Ascending aorta (tissue), 2 donors: ENCODE results near the gene SDF4. TPM values are rescaled to one million over a fixed set of nuclear protein-coding genes. Genes with fewer than 3 reads are reported as not detected.

Source experiments
- DNase-seq, 2 donors: peaks; one replicate each; pipeline ENCODE4 v3.0.0-alpha.2; 2019; ENCODE audit warnings: low spot score in 2 of 2
- H3K27ac ChIP-seq, 2 donors: fragments of 200-600 bp; sonication (generic); one replicate each; pipeline ENCODE4 v1.5.1; 2016 to 2017; ENCODE audit warnings: mild to moderate bottlenecking in 1 of 2
- H3K27me3 ChIP-seq: fragments of 200-600 bp; sonication (generic); one replicate; pipeline ENCODE4 v1.5.1; 2017
- H3K36me3 ChIP-seq, 2 donors: fragments of 200-600 bp; sonication (generic); one replicate each; pipeline ENCODE4 v1.5.1; 2016
- H3K4me1 ChIP-seq, 2 donors: fragments of 200-600 bp; sonication (generic); one replicate each; pipeline ENCODE4 v1.5.1; 2016 to 2017; ENCODE audit warnings: mild to moderate bottlenecking in 1 of 2
- H3K4me3 ChIP-seq, 2 donors: fragments of 200-600 bp; sonication (generic); one replicate each; pipeline ENCODE4 v1.5.1; 2016 to 2017; ENCODE audit warnings: mild to moderate bottlenecking in 1 of 2
- H3K9me3 ChIP-seq, 2 donors: fragments of 200-600 bp; sonication (generic); one replicate each; pipeline ENCODE4 v1.5.1; 2016
- CTCF ChIP-seq, 3 experiments: fragments of 200-600 bp in 2 of 3; fragments of 450-650 bp in 1 of 3; sonication (generic) in 2 of 3; IDR thresholded peaks; one replicate each; pipeline ENCODE4 v1.5.1; 2016 to 2019; ENCODE audit warnings: antibody characterized with exemption in 3 of 3, mild to moderate bottlenecking in 1 of 3, moderate library complexity in 1 of 3
- intact Hi-C: fragments of 100-400 bp; cut with DNase I; formaldehyde crosslinking; loops from one replicate; pipeline ENCODE4 v1.15.1; 2023
- total RNA-seq: library from RNA; depleted of rRNA; stranded (reverse); fragments of >200 nt; gene quantifications from one replicate; pipeline ENCODE4 v1.1.0, GENCODE V29; 2016

The SDF4 gene
- total RNA-seq, 1 donor from 2014 or later, result 223 TPM

DNA sequence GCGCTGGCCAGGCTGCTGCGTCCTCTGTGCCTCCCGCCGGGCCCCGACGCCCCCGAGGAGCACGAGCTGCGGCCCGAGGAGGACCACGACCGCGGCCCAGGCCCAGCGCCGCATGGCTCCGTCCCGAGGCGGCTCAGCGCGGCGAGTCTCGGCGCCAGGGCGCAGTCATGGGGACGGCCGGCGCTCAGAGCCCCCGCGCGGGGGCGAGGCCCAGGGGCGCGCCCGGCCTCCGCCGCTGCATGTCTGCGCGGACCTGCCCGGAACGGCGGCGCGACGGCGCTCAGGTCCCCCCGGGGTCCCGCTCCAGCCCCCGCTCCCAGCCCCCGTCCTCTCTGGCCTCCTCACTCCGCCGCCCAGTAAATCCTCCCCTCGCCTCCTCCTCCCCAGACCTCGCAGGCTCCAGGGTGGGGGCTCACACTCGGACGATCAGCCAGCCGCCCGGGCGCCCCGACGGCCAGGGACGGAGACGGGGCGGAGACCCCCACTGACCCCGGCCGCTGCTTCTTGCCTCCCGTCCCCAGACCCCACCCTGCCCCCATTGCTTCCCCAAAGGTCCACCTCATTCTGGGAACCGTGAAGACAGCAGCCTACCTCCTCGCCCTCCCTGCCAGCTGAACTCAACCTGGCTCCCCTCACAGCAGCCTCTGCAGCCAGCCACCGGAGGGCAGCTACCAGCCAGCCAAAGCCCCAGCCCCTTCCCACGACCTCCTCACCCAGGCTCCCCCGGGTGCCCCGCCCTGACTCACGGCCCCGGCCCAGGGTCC, 15.0 kb upstream of the SDF4 start, which contains the start of gene C1QTNF12:
Gene C1QTNF12 (minus strand): TSS at position 146 of the 764 bp plus-strand sequence. CDS start 32 bp downstream, at position 114.
- intact Hi-C loops, result no loop called here
- H3K27ac ChIP-seq, result no peak within 1 kb of the TSS

GRCh38 chr1:1245817-1246576, 14.2 kb upstream of the SDF4 start:
- intact Hi-C loops, result no loop called here
- H3K4me3 ChIP-seq, result no peak overlapping the region

More for the DNA sequence above, 15.0 kb upstream of the SDF4 start, which contains the start of gene C1QTNF12:
- H3K4me1 ChIP-seq, result peaks cover 0 to 3% of the 10 kb centered on the region in 2 donors
- DNase-seq, result no peak
- H3K36me3 ChIP-seq, result no peaks in the 10 kb centered on the region
- no peak within 1 kb of the TSS for H3K4me3 ChIP-seq
- no peak for TF ChIP-seq CTCF (IDR thresholded peaks at IDR 0.05)
- H3K9me3 ChIP-seq, result no peaks in the 10 kb centered on the region
- no peaks in the 10 kb centered on the region for H3K27me3 ChIP-seq

GRCh38 chr1:1245178-1245816, 13.5 kb upstream of the SDF4 start:
- no peak for TF ChIP-seq CTCF (IDR thresholded peaks at IDR 0.05)
- intact Hi-C loops, result no loop called here
- H3K9me3 ChIP-seq, result no peaks in the 10 kb centered on the region
- peaks cover 0 to 3% of the 10 kb centered on the region in 2 donors for H3K4me1 ChIP-seq
- no peak for DNase-seq
- no peak overlapping the region for H3K27ac ChIP-seq
- no peak overlapping the region for H3K4me3 ChIP-seq
- H3K27me3 ChIP-seq, result no peaks in the 10 kb centered on the region
- H3K36me3 ChIP-seq, result no peaks in the 10 kb centered on the region

More at GRCh38 chr1:1245817-1246576, 14.2 kb upstream of the SDF4 start:
- Histone ChIP-seq H3K27me3 (no peaks in the 10 kb centered on the region), H3K36me3 (no peaks in the 10 kb centered on the region), H3K9me3 (no peaks in the 10 kb centered on the region), H3K27ac (no peak overlapping the region), H3K4me1 (peaks cover 0 to 3% of the 10 kb centered on the region in 2 donors)
- TF ChIP-seq CTCF (IDR thresholded peaks at IDR 0.05), result no peak
- no peak for DNase-seq

- peaks cover 0 to 3% of the 10 kb centered on the region in 2 donors for H3K4me1 ChIP-seq
- no peaks in the 10 kb centered on the region for H3K27me3 ChIP-seq
- no peak overlapping the region for H3K27ac ChIP-seq
- H3K4me3 ChIP-seq, result no peak overlapping the region
- H3K9me3 ChIP-seq, result no peaks in the 10 kb centered on the region
- DNase-seq, result no peak
- no peak for TF ChIP-seq CTCF (IDR thresholded peaks at IDR 0.05)
- intact Hi-C loops, result no loop called here
- H3K36me3 ChIP-seq, result no peaks in the 10 kb centered on the region
These were observed 12.5 kb upstream of the SDF4 start for GRCh38 chr1:1244192-1244811.

DNA sequence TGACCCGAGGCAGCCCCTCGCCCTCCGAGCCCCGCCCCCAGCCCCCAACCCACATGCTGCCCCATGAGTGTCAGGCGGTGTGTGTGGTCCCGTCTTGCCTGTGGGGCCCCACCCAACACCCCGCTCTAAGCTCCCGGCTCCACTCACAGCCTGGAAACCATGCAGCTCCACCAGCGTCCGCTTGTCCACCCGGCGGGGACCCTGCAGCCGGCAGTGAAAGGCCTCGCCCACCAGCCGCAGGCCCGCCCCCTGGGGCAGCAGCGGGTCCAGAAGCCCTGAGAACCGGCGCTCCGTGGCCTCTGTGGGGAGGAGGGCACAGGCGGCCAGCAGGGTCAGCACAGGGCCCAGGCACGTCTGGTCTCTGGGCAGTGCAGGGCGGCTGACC, 12.0 kb upstream of the SDF4 start:
- Histone ChIP-seq H3K36me3 (no peaks in the 10 kb centered on the region), H3K27me3 (no peaks in the 10 kb centered on the region), H3K9me3 (no peaks in the 10 kb centered on the region), H3K27ac (no peak overlapping the region), H3K4me1 (peaks cover 0 to 3% of the 10 kb centered on the region in 2 donors), H3K4me3 (no peak overlapping the region)
- no peak for TF ChIP-seq CTCF (IDR thresholded peaks at IDR 0.05)
- DNase-seq, result no peak
- intact Hi-C loops, result no loop called here
